ENCODE data around the gene RNF168. TPM values are rescaled to one million over a fixed set of nuclear protein-coding genes. Genes with fewer than 3 reads are reported as not detected.

The RNF168 gene, protein sequence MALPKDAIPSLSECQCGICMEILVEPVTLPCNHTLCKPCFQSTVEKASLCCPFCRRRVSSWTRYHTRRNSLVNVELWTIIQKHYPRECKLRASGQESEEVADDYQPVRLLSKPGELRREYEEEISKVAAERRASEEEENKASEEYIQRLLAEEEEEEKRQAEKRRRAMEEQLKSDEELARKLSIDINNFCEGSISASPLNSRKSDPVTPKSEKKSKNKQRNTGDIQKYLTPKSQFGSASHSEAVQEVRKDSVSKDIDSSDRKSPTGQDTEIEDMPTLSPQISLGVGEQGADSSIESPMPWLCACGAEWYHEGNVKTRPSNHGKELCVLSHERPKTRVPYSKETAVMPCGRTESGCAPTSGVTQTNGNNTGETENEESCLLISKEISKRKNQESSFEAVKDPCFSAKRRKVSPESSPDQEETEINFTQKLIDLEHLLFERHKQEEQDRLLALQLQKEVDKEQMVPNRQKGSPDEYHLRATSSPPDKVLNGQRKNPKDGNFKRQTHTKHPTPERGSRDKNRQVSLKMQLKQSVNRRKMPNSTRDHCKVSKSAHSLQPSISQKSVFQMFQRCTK
- 13.2 and 16.7 TPM in 2 replicates for total RNA-seq

DNA sequence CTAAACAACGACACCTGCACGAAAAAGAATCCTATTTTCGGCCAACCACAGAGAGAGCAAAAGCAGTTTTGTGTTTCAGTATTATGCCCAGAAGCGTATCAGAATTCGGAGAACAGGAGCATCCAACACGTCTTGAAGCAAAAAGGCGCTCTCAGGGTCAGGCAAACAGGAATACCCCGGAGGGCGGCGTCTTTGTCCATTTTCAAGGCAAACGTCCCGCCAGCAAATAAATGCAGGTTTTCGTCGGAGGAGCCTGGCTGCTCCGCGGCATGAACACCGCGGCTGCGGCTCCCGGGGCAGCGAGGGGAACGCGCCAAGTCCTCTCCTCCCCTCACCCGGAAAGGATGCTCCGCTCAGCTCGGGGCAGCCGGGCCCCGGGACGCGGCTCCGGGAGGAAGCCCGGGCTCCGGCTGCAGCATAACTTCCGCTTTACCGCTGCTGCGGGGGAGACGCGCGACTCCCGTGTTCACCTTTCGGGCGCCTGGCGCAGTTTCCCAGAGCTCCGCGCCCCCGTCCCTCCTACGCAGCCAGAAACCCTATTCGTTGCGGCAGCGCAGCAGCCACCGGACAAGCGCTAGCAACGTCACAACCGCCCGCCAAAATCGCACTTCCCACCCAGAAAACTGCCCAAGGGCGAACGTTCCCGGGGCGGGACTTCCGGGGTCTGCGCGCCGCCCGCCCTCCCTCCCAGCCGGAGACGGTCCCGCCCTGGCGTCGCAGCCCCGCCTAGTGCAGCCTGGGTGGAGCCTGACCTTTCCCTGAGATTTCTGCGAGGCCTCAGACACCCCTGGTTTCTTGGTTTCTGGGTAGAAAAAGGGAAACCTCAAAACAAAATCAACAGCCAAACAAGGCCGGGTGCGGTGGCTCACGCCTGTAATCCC is at the start of gene RNF168:
Gene RNF168 (minus strand): TSS at position 573 of the 881 bp plus-strand sequence. CDS start 595 bp downstream, outside the sequence.

GRCh38 chr3:196514913-196515621 is 11.5 kb upstream of the RNF168 start, which contains the start of gene SMCO1:
Gene SMCO1, minus strand, starts transcription at chr3:196515346. Its CDS starts 137 bp downstream, at chr3:196515209.

GRCh38 chr3:196432137-196432879 is 71.3 kb downstream of the RNF168 start, which contains the start of gene UBXN7:
Gene UBXN7, minus strand, starts transcription at chr3:196432427. Its CDS starts 28 bp downstream, at chr3:196432399.

Other genes starting within 250 kb of the RNF168 start
- gene PCYT1A, start 216.0 kb downstream of the RNF168 start, total RNA-seq = 67.3 and 125 TPM in 2 replicates
- gene DYNLT2B, start 185.5 kb downstream of the RNF168 start, total RNA-seq = 10.4 and 11.0 TPM in 2 replicates
- gene TM4SF19, start 165.4 kb downstream of the RNF168 start, total RNA-seq = not detected in 2 replicates
- gene UBXN7, start 71.3 kb downstream of the RNF168 start, total RNA-seq = 19.4 and 19.8 TPM in 2 replicates
- not detected in 2 replicates for gene SMCO1, start 11.6 kb upstream of the RNF168 start, total RNA-seq
- 4.9 and 7.7 TPM in 2 replicates for gene WDR53, start 64.8 kb upstream of the RNF168 start, total RNA-seq
- gene FBXO45, start 64.9 kb upstream of the RNF168 start, total RNA-seq = 4.7 and 5.5 TPM in 2 replicates
- gene NRROS, start 135.9 kb upstream of the RNF168 start, total RNA-seq = 0.34 and 0.63 TPM in 2 replicates
- 2.5 and 3.8 TPM in 2 replicates for gene CEP19, start 208.5 kb upstream of the RNF168 start, total RNA-seq
- gene PIGX, start 208.6 kb upstream of the RNF168 start, total RNA-seq = 6.5 and 7.7 TPM in 2 replicates
- 23.5 and 43.5 TPM in 2 replicates for gene PAK2, start 236.1 kb upstream of the RNF168 start, total RNA-seq

Data from bronchial smooth muscle cell (primary cell).